Measurements from ENCODE around the gene ZNF865.

DNA sequence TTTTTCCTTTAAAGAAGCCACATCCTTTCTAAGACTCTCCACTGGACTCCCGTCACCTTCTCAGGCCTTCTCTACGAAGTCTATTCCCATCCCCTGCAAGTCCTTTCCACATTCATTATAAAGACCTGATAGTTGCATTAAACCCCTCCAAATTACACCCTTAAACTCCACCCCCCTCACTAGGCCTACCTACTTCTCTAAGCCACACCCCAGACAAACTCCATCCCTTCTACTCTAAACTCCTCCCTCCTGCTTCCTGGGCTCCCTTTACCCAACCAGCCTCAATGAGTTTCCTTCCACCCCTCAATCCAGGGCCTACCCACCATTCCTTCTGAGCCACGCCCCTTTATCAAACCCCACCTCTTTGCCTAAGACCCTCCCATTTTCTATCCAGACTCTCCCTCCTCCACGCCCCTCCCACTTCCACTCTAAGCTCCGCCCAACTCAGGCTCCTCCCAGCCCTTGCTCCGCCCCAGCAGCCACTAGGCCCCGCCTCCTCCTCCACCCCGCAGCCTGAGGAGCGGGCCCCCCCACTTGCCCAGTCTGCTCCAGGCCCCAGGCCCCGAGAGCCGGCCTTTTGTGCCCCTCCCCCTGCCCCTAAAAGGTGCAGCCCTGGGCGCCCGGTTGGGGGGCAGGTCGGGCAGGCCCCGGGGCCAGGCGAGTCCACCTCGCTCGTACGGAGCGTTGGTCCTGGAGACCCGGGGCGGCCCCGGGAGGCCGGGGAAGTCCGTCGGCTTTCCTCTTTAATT lies 6.6 kb upstream of the ZNF865 start:
- TF ChIP-seq, protein P1, sequence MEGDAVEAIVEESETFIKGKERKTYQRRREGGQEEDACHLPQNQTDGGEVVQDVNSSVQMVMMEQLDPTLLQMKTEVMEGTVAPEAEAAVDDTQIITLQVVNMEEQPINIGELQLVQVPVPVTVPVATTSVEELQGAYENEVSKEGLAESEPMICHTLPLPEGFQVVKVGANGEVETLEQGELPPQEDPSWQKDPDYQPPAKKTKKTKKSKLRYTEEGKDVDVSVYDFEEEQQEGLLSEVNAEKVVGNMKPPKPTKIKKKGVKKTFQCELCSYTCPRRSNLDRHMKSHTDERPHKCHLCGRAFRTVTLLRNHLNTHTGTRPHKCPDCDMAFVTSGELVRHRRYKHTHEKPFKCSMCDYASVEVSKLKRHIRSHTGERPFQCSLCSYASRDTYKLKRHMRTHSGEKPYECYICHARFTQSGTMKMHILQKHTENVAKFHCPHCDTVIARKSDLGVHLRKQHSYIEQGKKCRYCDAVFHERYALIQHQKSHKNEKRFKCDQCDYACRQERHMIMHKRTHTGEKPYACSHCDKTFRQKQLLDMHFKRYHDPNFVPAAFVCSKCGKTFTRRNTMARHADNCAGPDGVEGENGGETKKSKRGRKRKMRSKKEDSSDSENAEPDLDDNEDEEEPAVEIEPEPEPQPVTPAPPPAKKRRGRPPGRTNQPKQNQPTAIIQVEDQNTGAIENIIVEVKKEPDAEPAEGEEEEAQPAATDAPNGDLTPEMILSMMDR (IDR thresholded peaks at IDR 0.05; ENCODE audit: extremely low read depth in 1 of 2, insufficient read depth in 1 of 2, low read depth in 1 of 2, low read length in 2 of 2) = no peak
- no peak for TF ChIP-seq POLR2A (IDR thresholded peaks at IDR 0.05; ENCODE audit: low read depth, low read length)
- no peak for TF ChIP-seq EZH2 (IDR thresholded peaks at IDR 0.05; ENCODE audit: borderline replicate concordance, low read depth, low read length, severe bottlenecking)
- peak; percentile 73 for TF ChIP-seq POLR2AphosphoS5 (IDR thresholded peaks at IDR 0.05; ENCODE audit: insufficient read depth, low read depth, low read length)
- TF ChIP-seq FOS (IDR thresholded peaks at IDR 0.05; ENCODE audit: borderline replicate concordance, insufficient read depth, low read length) = no peak
- TF ChIP-seq, protein P2, sequence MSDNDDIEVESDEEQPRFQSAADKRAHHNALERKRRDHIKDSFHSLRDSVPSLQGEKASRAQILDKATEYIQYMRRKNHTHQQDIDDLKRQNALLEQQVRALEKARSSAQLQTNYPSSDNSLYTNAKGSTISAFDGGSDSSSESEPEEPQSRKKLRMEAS (IDR thresholded peaks at IDR 0.05; ENCODE audit: insufficient read depth, insufficient read length) = no peak
- no peak for TF ChIP-seq MYC (IDR thresholded peaks at IDR 0.05; ENCODE audit: low read depth, low read length)
